Upper lobe of right lung (tissue), 1 donor: Measurements from ENCODE around the gene PLCE1. TPM values are rescaled to one million over a fixed set of nuclear protein-coding genes. Genes with fewer than 3 reads are reported as not detected.

ENCODE experiments used
- ATAC-seq: fragments of 200-7000 bp; cut with Tn5 transposase; one replicate; pipeline ENCODE4 v1.9.1; 2020; ENCODE audit warnings: mild to moderate bottlenecking, moderate library complexity
- DNase-seq: peaks from one replicate; pipeline ENCODE4 v3.0.0-alpha.2; 2020
- H3K27ac ChIP-seq: fragments of 200-600 bp; one replicate; pipeline ENCODE4 v1.8.0; 2022
- H3K27me3 ChIP-seq: fragments of 200-600 bp; one replicate; pipeline ENCODE4 v1.8.0; 2022; ENCODE audit warnings: mild to moderate bottlenecking
- H3K36me3 ChIP-seq: fragments of 200-600 bp; one replicate; pipeline ENCODE4 v1.8.0; 2022
- H3K4me1 ChIP-seq: fragments of 200-600 bp; one replicate; pipeline ENCODE4 v1.8.0; 2022
- H3K4me3 ChIP-seq: fragments of 200-600 bp; one replicate; pipeline ENCODE4 v1.8.0; 2022; ENCODE audit warnings: mild to moderate bottlenecking
- H3K9me3 ChIP-seq: fragments of 200-600 bp; one replicate; pipeline ENCODE4 v1.8.0; 2022
- intact Hi-C: fragments of 100-400 bp; cut with DNase I; formaldehyde crosslinking; loops from one replicate; pipeline ENCODE4 v1.11.0; 2022
- total RNA-seq: library from RNA; stranded (reverse); fragmentation: NEBNext Ultra II Directional; extraction: Animal tissue kit (Norgen Biotek cat#: 25700); gene quantifications from one replicate; pipeline ENCODE4 v1.2.1, GENCODE V29; 2021
- TF ChIP-seq, protein P1 (sequence below): fragments of 200-600 bp; IDR thresholded peaks from one replicate; pipeline ENCODE4 v1.8.0; 2022; ENCODE audit warnings: antibody characterized with exemption
- donor health status: DM: no; HTN: yes; CAD: no; lungs with severe emphysema.

PLCE1 gene
- total RNA-seq, 1 donor from 2014 or later = 14.3 TPM

DNA sequence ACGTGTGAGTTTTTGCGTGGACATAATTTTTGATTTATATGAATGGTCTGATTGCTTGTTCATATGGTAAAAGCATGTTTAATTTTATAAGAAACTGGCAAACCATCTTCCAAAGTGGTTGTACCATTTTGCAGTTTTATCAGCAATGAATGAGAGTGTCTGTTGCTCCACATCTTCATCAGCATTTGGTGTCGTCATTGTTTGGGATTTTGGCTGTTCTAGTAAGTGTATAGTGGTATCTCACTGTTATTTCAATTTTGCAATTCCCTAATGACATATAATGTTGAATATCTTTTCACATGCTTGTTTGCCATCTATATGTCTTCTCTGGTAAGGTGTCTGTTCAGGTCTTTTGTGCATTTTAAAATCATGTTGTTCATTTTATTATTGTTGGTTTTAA lies 13.2 kb upstream of the PLCE1 start:
- Histone ChIP-seq H3K27me3 (no peaks in the 10 kb centered on the region), H3K4me3 (no peak overlapping the region), H3K36me3 (no peaks in the 10 kb centered on the region), H3K9me3 (no peaks in the 10 kb centered on the region), H3K27ac (no peak overlapping the region), H3K4me1 (no peaks in the 10 kb centered on the region)
- DNase-seq (no peak), ATAC-seq (no peak)
- intact Hi-C loops = no loop called here
- TF ChIP-seq, protein P1, sequence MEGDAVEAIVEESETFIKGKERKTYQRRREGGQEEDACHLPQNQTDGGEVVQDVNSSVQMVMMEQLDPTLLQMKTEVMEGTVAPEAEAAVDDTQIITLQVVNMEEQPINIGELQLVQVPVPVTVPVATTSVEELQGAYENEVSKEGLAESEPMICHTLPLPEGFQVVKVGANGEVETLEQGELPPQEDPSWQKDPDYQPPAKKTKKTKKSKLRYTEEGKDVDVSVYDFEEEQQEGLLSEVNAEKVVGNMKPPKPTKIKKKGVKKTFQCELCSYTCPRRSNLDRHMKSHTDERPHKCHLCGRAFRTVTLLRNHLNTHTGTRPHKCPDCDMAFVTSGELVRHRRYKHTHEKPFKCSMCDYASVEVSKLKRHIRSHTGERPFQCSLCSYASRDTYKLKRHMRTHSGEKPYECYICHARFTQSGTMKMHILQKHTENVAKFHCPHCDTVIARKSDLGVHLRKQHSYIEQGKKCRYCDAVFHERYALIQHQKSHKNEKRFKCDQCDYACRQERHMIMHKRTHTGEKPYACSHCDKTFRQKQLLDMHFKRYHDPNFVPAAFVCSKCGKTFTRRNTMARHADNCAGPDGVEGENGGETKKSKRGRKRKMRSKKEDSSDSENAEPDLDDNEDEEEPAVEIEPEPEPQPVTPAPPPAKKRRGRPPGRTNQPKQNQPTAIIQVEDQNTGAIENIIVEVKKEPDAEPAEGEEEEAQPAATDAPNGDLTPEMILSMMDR = no peak

DNA sequence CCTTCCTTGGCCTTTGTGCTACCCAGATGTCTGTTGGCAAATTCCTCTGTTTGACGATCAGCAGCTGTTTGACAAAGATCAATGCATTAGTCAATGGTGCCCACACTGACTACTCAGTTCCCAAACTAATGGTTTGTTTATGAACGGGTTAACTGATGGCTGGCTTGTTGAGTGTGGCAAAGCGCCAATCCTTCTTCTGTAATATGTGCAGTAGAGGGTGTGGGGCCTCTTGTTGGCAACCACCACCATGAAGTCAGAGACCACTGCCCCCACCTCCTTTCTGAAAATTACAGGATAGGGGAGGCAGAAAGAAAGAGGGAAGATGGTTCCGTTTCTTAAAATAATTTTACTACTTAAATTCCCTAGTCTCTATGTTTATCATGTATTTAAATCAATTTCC lies 2.6 kb upstream of the PLCE1 start:
- Histone ChIP-seq H3K4me1 (peaks cover 8% of the 10 kb centered on the region), H3K27ac (no peak overlapping the region), H3K4me3 (no peak overlapping the region), H3K9me3 (no peaks in the 10 kb centered on the region), H3K36me3 (no peaks in the 10 kb centered on the region), H3K27me3 (peaks cover 29% of the 10 kb centered on the region)
- TF ChIP-seq, protein P1 = no peak
- intact Hi-C loops = no loop called here
- DNase-seq (no peak), ATAC-seq (no peak)

DNA sequence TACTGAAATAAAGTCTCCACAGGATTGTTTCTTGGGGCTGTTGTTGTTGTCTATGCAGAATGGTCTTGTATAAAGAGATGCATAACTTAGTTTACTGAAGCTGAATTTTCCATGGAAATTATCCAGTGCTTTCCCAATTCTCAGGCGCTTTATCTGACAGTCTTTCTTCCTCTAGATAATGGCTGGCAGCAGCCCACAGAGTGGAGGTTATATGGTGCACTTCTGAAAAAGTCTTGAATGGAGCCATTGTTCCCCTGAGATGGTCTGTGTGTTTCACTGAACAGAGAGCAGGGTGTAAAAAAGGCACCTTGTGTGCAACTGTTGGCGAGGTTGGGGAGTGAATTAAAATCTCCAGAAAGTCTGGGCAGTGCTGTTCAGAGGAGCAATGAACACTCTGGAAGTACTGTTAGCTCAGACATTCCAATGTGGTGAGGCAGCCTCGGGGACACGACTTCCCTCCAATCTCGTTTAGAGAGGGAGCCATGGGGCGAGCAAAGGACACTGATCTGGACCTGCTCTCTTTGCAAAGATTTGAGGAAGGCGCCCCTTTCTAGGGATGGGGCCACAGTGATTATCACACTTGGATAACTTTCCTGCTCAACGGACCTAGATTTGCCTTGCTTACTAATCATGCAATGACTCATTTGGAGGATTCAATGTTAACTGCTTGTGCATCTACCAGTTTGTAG lies 2.0 kb upstream of the PLCE1 start:
- intact Hi-C loops = no loop called here
- DNase-seq (no peak), ATAC-seq (peak; percentile 75)
- no peaks in the 10 kb centered on the region for H3K36me3 ChIP-seq
- H3K4me3 ChIP-seq = no peak overlapping the region
- TF ChIP-seq, protein P1 = no peak
- peaks cover 8% of the 10 kb centered on the region for H3K4me1 ChIP-seq
- no peaks in the 10 kb centered on the region for H3K9me3 ChIP-seq
- peak overlapping the region; percentile 12 for H3K27ac ChIP-seq
- peaks cover 29% of the 10 kb centered on the region for H3K27me3 ChIP-seq

DNA sequence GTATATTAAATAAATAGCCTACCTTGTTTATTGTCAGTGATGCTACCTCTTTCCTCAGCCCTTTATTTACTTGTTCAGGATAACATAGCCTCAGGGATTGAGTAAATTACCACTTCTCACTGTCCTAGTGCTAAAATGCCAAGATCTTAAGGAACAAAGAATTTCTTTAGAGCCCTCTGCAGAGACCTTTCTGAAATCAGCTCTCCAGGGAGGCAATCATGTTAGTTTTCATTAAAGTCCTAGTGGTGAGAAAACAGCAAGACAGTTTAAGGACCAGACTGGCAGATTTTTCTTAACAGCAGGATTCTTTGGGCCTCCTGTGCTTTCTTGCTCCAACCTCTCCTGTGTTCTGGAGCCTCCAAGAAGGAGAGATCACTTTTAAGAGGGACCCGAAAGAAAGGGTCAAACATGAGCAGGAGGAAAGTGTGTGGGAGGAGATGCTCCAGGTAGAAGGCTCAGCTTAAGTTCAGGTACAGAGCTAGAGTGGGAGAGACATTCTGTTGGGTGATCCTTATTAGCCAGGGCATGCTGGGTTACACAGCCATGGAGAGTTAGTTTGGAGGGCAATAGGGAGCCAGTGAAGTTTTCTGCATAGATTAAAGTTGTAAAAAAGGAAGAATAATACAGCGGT lies 1.2 kb upstream of the PLCE1 start:
- TF ChIP-seq, protein P1 = no peak
- no peak for DNase-seq
- H3K9me3 ChIP-seq = no peaks in the 10 kb centered on the region
- ATAC-seq = no peak
- H3K4me1 ChIP-seq = peaks cover 8% of the 10 kb centered on the region
- H3K27ac ChIP-seq = no peak overlapping the region
- peaks cover 29% of the 10 kb centered on the region for H3K27me3 ChIP-seq
- no peak overlapping the region for H3K4me3 ChIP-seq
- intact Hi-C loops = no loop called here
- no peaks in the 10 kb centered on the region for H3K36me3 ChIP-seq

DNA sequence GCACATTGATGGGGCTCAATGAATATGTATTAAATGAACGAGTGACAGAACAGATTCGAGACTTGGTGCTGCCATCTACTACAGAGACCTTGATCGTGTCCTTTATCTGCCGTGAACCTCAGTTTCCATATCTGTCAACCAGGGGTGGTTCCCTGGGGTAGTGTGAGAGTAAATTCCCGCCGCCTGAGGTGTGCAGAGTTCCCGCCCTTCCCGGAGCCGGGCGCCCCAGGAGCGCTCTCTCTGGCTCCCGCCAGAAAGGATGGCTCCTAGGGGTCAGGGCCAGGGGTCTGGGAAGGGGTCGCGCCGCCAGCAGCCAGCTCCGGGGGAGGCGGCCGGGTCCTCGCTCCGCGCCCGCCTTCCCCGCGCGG lies 333 bp upstream of the PLCE1 start:
- peak; percentile 13 for ATAC-seq

More for the DNA sequence above, 333 bp upstream of the PLCE1 start:
- no peak overlapping the region for H3K27ac ChIP-seq
- H3K4me3 ChIP-seq = peak overlapping the region; percentile 59
- TF ChIP-seq, protein P1 = no peak
- H3K27me3 ChIP-seq = peaks cover 29% of the 10 kb centered on the region
- no peaks in the 10 kb centered on the region for H3K36me3 ChIP-seq
- H3K4me1 ChIP-seq = peaks cover 8% of the 10 kb centered on the region
- no peak for DNase-seq
- no peaks in the 10 kb centered on the region for H3K9me3 ChIP-seq
- intact Hi-C loops = no loop called here
